GM19240 (cell line): Measurements from ENCODE around the gene RER1.

Experiments used
- DNase-seq: peaks from one replicate; pipeline ENCODE4 v3.0.0; 2011; ENCODE audit warnings: low spot score; ENCODE audit not compliant: insufficient read length

RER1 gene, protein sequence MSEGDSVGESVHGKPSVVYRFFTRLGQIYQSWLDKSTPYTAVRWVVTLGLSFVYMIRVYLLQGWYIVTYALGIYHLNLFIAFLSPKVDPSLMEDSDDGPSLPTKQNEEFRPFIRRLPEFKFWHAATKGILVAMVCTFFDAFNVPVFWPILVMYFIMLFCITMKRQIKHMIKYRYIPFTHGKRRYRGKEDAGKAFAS

DNA sequence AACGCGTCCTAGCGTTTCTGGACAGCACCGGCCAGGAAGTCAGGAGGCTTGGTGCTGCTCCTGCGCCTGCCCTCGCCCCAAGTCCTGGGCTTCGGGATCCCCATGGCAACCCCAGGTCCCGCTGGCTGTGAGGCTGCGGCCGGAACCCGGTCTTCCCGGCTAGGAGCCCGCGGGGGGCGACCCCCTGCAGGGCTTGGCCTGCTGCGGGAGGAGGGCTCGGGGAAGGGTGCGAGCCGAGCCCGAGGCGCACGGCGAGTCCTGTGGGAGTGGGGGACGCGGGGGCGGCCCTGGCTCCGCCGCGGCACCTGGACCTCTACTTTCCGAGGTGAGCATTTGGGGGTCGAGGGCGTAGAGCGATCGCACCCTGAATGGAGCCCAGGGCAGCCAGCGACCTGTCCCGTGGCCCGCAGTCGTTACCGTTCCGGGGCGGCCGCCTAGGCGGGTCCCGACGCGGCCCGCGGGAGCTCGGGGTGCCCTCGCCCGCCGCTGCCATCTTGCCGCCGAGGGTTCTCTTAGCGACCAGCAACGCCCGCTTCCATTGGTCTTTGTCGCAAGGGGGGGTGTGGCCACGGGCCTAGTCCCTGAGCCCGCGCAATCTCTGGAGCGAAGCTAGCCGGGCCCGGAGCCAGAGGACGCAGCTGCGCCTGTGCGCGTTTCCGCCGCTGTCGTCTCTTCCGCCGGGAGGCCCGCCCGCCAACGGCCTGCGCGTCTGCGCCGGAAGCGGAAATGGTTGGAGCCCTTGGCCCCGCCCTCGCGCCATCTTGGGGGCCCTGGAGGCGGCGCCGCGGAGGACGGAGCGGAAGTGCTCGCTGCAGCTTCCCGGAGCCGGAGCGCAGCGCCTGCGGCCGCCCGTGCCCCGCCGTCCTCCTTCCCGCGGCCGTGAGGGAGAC lies at the start of gene RER1, which contains the start of gene MORN1:
Gene RER1 (plus strand): TSS at position 801 of the 890 bp plus-strand sequence. CDS start 3,950 bp downstream, outside the sequence.
Gene MORN1 (minus strand): TSS at position 514 of the 890 bp plus-strand sequence. CDS start 21 bp downstream, at position 493.
- peak; percentile 99 for DNase-seq

DNA sequence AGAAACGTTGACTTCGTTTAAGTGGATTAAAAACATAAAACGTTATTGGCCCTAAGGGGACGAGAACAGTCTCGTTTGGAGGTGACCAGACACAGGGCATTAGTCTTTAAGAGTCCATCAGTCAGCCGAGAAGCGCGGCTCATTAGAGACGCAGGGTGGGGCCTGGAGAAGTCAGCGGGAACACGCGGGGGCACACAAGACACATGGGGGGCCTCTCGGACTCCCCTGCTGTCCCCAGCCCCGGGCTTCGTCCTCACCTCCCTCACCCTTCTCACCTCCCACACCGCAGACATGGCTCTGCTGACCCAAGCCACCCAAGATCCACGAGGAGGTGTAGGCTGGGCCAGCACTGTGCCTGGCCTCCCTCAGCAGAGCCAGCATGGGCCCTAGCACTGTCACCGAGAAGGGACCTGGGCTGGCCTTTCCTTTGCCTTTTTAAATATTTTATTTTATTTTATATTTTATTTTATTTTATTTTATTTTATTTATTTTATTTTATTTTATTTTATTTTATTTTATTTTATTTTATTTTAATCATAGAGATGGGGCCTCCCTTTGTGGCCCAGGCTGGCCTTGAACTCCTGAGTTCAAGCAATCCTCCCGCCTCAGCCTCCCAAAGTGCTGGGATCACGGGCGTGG lies 49.1 kb upstream of the RER1 start:
- no peak for DNase-seq

DNA sequence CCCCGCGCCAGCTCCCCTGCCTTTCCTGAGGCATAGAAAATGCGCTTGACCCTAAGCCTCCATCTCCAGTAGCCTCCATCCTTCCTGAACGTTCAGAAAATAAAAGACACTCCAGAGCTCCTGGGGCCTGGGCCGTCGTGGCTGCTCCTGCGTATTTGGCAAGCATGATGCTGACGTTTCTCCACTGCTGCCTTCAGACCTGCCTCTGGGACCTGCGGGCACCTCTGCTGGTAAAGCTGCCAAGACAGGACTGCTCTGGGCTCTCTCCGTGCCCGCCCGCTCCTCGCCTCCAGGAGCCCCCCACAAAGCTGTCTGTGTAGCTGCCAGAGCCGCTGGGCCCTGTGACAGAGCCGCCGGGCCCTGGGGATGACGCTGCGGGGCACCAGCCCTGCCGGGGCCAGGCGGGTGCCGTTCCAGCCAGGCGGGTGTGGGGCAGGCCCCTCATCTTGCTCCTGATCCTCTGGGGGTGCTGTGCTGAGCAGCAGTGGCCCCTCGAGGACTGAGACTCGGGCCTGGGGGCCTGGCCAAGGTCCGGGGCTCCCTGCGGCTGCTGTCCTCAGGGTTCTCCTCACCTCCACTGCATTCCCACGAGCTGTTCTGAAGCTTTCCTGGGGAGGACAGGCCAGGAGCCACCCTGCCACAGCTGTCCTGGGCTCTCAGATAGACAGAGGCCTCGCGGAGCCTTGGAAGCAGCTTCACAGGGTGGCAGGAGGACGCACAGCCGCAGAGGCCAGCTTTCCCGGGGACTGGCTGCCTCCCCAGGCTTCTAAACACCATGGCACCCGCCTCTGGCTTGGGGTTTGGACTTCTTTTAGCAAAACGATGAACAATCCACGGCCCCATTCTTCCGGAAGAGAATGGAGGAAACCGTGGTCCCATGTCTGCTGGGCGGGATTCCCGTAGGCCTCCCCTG lies 48.4 kb upstream of the RER1 start:
- no peak for DNase-seq

DNA sequence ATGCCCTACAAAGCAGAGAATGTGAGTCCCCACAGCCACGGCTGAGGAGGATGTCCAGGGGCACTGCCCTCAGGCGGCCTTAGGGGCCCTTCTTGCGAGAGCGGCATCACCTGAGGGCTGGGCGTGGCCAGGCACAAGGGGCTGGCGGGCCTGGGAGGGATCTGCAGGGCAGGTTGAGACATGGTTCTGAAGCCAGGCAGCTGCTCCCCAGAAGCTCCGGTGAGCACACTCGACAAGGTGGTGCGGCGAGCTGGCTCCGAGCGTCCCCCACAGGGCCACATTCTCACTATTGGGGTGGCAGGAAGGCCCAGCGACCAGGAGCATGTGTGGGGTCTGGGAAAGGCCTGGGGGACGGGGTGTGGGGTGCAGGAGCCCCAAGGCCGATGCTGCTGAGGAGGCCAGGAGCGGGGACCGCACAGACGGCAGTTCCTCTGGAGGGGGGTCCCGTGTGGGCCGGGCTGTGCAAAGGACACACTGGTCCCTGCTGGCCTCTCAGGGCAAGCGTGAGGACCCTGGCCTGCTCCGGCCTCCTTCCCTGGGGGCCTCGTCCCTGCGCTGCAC lies 47.4 kb upstream of the RER1 start:
- no peak for DNase-seq

DNA sequence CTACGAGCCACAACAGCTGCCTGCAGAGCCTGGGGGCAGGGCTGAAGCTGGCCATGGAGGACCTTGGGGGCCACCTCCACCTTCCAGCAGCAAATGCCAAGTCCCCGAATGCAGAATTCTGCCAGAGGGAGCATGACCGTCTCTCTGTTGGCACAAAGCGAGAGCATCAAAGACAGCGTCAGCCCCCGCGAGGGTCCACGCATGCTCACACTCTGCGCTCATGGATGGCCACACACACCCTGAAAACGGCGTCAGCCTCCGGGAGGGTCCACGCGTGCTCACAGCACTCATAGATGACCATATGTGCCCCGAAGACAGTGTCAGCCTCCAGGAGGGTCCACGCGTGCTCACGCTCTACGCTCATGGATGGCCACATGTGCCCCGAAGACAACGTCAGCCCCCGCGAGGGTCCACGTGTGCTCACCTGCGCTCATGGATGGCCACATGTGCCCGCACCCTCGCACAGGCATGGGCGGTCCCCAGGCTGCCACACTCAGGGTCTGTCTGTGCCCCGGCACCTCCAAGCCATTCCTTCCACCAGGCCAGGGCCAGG lies 46.8 kb upstream of the RER1 start:
- DNase-seq = no peak

DNA sequence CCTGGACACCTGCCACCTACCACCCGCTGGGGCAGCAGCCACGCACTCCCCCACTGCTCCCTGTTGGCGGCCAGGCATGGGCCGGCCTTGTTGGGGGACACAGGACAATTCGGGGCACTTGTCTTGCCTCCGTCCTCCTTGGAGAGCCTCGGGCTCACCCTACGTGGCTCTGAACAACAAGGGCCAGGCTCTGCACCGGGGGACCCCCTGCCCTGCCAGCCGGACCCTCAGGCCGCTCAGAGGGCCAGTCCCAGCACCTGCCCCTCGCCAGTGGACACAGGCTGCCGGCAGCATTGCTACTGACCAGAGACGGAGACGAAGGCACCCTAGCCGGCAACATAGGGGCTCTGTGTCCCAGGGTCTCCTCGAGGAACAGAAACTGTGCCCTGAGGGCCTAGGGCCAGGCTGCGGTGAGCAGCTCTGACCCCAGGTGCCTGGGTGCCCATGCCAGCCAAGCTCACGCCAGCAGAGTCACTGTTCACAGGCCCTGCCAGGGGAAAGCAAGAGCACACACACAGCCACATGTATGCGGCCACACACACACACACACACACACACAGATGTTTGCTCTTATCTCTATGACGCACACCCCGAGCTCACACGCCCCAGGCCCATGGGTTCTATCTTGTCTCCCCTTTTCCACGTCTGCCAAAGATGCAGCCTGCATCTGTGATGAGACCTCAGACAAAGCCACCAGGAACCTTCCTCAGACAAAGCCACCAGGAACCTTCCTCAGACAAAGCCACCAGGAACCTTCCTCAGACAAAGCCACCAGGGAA lies 46.2 kb upstream of the RER1 start:
- no peak for DNase-seq

DNA sequence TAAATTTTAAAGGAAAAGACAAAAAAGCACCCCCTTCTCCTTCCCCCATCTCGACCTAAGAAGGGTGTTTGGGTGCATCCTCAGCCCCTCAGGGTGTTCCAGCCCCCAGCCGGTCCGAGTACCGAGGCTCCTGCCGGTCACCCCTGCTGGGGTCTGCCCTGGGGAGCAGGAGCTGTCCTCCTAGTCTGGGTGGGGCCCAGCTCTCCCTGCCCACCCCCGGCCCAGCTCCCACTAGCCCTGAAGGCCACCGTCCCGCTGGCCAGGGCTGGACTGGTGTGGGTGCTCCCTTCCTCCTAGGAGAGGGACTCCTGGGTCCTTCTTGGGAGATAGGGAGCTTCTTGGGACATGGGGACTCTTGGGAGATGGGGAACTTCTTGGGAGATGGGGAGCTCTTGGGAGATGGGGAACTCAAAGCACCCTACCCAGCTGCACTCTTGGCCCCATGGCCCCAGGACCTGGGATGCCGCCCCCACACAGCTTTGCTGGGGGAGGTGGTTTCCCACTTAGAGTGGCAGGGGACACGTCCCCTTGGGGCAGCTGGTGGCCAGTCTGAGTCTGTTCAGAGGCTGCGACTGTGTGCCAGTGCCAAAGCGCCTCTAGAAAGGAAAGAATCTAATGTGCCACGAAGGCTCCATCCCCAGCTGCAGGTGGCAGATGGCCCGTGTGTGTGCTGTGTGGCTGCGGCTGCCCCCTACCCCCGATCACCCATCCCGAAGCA lies 44.8 kb upstream of the RER1 start:
- no peak for DNase-seq

DNA sequence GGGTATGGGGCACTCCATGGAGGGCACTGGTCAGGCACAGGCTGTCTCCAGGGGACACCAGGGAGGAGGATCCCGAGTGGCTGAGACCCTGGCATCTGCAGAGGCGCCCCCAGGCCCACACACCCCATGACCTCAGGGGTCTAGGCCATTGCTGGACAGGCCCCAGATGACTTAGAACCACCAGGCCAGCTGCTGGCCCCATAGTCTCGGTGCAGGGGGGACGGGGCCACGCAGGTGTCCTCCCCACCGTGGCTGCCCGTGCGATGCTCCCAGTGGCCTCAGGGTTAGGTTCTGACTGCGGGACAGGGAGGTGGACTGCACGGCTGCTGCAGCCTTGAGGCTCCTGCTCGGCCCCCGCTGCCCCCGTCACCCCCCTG lies 44.2 kb upstream of the RER1 start:
- no peak for DNase-seq

DNA sequence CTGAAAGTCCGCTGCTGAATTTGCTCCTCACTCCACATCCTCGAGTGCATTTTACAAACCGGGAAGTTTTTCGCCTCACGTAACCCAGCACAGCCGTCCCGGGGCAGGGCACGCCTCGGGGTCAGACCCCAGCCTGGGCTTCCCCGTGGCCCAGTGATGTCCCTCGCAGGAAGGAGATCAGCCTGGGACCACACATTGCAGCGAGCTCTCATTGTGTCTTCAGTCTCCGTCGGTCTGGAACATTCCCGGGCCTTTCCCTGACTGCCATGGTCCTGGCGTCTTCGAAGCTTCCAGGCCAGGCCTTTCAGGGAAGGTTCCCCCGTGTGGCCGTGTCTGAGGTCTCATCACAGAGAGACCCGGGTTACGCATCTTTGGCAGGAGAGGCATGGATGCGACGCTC lies 43.7 kb upstream of the RER1 start:
- DNase-seq = no peak

DNA sequence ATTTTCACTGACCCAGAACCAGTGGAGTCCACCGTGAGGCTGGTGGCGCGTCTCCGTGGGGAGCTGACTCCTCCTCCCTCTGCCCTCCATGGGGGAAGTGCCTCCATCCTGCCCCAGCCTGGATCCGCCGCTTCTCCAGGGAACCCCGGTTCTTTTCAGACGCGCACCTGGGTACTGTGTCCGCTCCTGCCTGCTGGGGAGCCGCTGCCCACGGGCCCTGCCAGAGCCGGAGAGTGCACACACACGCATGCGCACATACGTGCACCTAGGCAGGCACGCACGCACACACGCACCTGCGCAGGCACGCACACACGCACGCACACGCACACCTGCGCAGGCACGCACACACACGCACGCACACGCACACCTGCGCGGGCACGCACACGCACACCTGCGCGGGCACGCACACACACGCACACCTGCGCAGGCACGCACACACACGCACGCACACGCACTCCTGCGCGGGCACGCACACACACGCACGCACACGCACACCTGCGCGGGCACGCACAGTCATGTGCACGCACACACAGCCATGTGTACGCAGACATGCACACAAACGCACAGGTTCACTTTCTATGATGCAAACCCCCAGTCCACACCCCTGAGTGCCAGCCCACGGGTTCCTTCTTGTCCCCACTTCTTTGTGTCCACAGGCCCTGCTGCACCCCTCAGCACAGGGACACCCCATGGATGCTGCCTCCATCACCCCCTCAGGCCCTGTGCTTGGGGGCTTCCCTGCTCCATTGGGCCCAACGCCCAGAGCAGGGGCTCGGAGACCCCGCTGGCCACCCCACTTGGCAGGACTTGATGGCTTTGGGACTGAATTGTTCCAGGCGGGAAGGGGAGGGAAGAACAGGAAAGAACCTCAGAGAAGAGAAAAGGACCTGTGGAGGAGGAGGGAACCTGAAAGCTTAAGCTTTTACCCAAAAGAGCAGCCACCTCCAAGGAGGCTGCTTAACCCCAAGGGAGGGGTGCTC lies 43.0 kb upstream of the RER1 start:
- DNase-seq = no peak

DNA sequence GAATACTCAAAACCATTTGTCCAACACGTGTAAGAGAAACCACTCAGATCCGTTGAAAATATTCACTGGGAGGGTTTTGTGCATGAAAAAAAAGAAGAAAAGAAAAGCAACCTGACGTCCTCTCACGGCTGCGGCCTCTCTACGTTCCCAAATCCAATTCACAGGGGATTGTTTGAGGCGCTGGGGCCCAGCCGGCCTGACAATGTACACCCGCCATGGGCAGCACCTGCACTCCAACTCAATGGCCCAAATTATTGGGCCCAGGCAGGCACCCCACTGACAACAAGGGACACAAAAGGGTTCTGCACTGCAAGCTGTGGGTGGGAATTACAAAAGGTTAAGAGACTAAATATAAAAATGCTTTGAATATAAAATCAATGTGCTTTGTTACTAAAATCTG lies 41.8 kb upstream of the RER1 start:
- DNase-seq = no peak

DNA sequence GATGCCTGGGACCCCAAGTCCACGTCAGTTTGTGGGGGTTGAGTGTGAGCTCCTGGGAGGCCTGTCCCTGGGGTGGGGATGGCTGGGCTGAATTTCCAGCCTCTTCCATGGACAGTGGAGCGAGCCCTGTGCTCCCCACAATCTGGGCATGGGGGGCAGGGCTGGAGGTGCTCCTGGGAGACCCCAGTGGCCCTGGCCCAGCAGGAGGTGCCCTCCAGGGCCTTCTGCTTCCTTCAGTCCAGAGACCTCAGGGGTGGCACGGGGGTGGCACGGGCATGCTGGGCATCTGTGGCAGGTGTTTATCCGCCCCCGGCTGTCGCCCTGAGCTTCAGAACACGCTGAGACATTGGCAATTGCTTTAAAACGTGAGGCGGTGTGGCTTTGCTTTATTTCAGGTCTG lies 41.1 kb upstream of the RER1 start:
- no peak for DNase-seq

DNA sequence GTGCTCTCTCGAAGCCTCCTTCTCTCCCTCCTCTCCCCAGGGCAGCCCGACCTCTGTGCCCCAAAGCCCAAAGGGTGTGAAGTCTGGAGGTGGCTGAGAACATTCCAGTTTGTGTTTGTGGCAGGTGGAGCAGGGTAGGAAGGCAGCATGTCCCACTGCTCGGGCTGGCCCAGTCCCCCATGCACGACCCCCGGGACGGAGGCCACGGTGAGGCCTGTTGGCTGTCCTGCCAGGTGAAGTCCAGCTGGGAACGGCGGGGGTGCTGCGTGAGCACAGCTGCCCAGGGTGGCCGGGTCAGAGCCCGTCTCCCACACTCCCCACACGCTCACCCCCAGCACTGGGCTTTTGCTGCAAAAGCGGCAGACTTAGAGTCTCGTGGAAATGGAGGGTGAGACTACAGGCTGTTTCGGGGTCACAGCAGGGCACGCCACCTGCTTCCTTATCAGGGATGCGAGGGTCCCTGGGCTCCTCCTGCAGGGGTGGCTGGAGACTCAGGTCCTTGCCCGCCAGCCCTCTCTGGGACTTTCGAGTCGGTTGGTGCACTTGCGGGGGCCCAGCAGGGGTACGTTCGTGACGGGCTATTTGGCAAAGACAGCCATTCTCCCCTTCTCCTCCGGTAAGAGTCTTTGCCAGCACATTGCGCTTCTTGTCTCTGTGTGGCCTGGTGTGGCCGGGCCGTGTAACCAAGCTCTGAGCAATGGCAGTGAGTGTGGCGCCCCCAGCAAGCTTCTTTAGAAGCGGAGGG lies 40.6 kb upstream of the RER1 start:
- no peak for DNase-seq

DNA sequence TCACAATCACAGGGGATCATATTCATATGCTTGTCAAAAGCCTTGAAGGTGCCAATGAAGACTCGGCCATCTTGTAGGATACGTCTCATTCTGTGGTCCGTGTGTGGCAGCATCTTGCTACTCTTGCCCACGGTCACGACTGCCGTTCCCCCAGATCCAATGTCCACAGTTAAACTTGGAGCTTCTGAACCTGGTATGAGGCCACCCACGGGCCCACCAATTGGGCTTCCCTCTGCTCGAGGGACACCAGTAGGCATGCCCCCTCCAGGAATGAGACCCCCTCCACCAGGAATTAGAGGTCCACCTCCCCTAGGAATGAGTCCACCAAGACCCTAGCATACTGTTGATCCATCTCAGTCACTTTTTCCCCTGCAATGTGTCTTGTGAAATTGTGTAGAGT lies 39.9 kb upstream of the RER1 start:
- no peak for DNase-seq

DNA sequence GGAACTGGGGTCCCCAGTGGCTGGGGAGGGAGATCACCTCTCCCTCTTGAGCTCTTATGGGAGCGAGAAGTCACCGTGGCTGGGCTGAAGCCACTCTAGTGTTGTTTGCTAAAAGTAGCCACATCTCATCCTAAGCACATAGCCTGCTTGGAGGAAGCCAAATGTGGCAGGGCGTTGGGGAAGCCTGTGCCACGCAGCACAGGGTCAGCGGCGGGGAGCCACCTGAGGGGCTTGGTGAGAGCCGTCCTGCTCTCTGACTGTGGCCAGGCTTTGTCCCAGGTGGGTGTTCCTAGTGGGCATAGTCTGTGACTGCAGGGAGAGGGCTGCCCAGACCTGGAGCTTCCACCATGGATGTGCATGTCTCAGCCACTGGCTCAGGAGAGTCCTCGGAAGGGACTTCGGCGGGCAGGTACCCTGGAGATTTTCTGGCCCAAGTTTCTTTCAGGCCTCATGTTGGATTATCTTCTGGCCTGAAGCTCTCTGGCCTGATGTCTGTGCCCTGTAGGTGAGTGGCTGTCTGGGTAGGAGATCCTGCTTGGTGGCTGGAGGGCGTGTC lies 39.2 kb upstream of the RER1 start:
- DNase-seq = no peak

DNA sequence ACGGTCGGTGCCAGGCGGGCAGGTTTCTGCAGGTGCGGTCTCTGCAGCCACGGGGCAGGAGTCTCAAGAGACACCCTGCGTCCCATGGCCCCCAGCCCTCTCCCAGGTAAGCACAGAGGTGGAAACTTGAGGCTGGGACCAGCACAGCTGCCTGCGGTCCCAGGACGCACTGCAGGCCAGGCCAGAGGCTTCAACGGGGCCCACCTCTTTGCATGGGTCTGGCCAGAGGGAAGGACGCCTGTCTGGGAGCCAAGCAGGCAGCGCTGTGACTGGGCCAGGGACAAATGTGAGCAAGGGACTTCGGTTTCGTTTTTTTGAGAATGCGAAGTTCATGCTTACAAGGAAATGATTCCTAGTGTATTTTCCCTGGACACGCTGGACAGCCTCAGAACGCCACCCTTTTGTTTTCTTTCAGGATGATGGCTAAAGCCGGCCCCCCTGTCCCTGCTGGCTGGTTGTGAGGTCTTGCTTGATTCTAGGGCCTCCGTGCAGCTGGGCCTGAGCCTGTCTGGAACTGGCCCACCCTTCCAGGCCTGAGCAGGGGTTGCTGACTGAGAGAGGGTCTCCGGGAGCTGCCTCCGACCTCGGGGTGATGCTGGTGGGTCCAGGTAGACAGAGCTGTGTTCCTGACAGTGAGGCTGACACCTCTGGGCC lies 38.6 kb upstream of the RER1 start:
- DNase-seq = no peak
